H9 (cell line): ENCODE data around the gene ZNF77. TPM values are rescaled to one million over a fixed set of nuclear protein-coding genes. Genes with fewer than 3 reads are reported as not detected.
A peak's percentile ranks its signal among the peaks of the same experiment; 100 is the strongest.

Experiments
- DNase-seq: peaks from one replicate; pipeline ENCODE4 v3.0.0-alpha.2; 2017
- H2AFZ ChIP-seq: one replicate; pipeline ENCODE4 v1.6.1; 2013; ENCODE audit warnings: mild to moderate bottlenecking, low read length, control low read depth, moderate library complexity
- H2AK5ac ChIP-seq: 2 replicates; pipeline ENCODE4 v1.6.1; 2013; ENCODE audit warnings: low read length, control low read depth, mixed read lengths; ENCODE audit not compliant: insufficient read length
- H2BK120ac ChIP-seq: one replicate; pipeline ENCODE4 v1.6.1; 2013; ENCODE audit warnings: low read depth, mild to moderate bottlenecking, low read length, control low read depth, inconsistent platforms; ENCODE audit not compliant: poor library complexity, severe bottlenecking
- H2BK12ac ChIP-seq: 2 replicates; pipeline ENCODE4 v1.6.1; 2013; ENCODE audit warnings: low read length, control low read depth, mixed read lengths, low read depth; ENCODE audit not compliant: insufficient read length
- H2BK15ac ChIP-seq: 2 replicates; pipeline ENCODE4 v1.6.1; 2013; ENCODE audit warnings: low read depth, low read length, control low read depth
- H2BK20ac ChIP-seq: one replicate; pipeline ENCODE4 v1.6.1; 2013; ENCODE audit warnings: low read depth, mild to moderate bottlenecking, low read length, control low read depth, inconsistent platforms; ENCODE audit not compliant: poor library complexity, severe bottlenecking
- H2BK5ac ChIP-seq: 2 replicates; pipeline ENCODE4 v1.6.1; 2013; ENCODE audit warnings: low read length, control low read depth, mixed read lengths; ENCODE audit not compliant: insufficient read length
- H3K14ac ChIP-seq: 2 replicates; pipeline ENCODE4 v1.6.1; 2013; ENCODE audit warnings: low read length, control low read depth; ENCODE audit not compliant: insufficient read depth
- H3K18ac ChIP-seq: 2 replicates; pipeline ENCODE4 v1.6.1; 2013; ENCODE audit warnings: low read depth, mild to moderate bottlenecking, mixed read lengths, low read length, control low read depth; ENCODE audit not compliant: insufficient read length
- H3K23ac ChIP-seq: 2 replicates; pipeline ENCODE4 v1.6.1; 2013; ENCODE audit warnings: low read length, control low read depth, mixed read lengths, low read depth; ENCODE audit not compliant: insufficient read length
- H3K23me2 ChIP-seq: 2 replicates; pipeline ENCODE4 v1.6.1; 2013; ENCODE audit warnings: low read depth, mild to moderate bottlenecking, mixed read lengths, low read length, control low read depth; ENCODE audit not compliant: insufficient read length, poor library complexity, severe bottlenecking
- H3K27ac ChIP-seq: 2 replicates; pipeline ENCODE4 v1.5.1; 2013; ENCODE audit warnings: low read length, control low read depth, mixed read lengths, low read depth; ENCODE audit not compliant: insufficient read length
- H3K27me3 ChIP-seq: 2 replicates; pipeline ENCODE4 v1.6.1; 2013; ENCODE audit warnings: low read length, control low read depth, inconsistent platforms; ENCODE audit not compliant: insufficient read depth
- H3K4ac ChIP-seq: 2 replicates; pipeline ENCODE4 v1.6.1; 2013; ENCODE audit warnings: low read depth, mild to moderate bottlenecking, control low read depth, inconsistent platforms, low read length, moderate library complexity
- H3K4me1 ChIP-seq: 2 replicates; pipeline ENCODE4 v1.6.1; 2013; ENCODE audit warnings: low read length, control low read depth, inconsistent platforms; ENCODE audit not compliant: insufficient read depth
- H3K4me2 ChIP-seq: 2 replicates; pipeline ENCODE4 v1.6.1; 2013; ENCODE audit warnings: low read length, control low read depth, mixed read lengths; ENCODE audit not compliant: insufficient read length, insufficient read depth
- H3K56ac ChIP-seq: 2 replicates; pipeline ENCODE4 v1.6.1; 2013; ENCODE audit warnings: low read depth, mild to moderate bottlenecking, mixed read lengths, low read length, control low read depth; ENCODE audit not compliant: insufficient read length
- H3K79me1 ChIP-seq: 2 replicates; pipeline ENCODE4 v1.6.1; 2013; ENCODE audit warnings: low read depth, mild to moderate bottlenecking, moderate library complexity, low read length, control low read depth, inconsistent platforms; ENCODE audit not compliant: insufficient read depth, poor library complexity, severe bottlenecking
- H3K79me2 ChIP-seq: 2 replicates; pipeline ENCODE4 v1.6.1; 2013; ENCODE audit warnings: low read length, control low read depth, inconsistent platforms; ENCODE audit not compliant: insufficient read depth
- H3K9ac ChIP-seq: 2 replicates; pipeline ENCODE4 v1.6.1; 2013; ENCODE audit warnings: low read length, control low read depth, mixed read lengths; ENCODE audit not compliant: insufficient read length; ENCODE audit errors: extremely low read depth
- H3K9me3 ChIP-seq: one replicate; pipeline ENCODE4 v1.6.1; 2013; ENCODE audit warnings: low read depth, low read length, inconsistent platforms; ENCODE audit not compliant: control insufficient read depth
- H3T11ph ChIP-seq: one replicate; pipeline ENCODE4 v1.6.1; 2013; ENCODE audit warnings: mild to moderate bottlenecking, low read length, control low read depth, inconsistent platforms
- H4K20me1 ChIP-seq: one replicate; pipeline ENCODE4 v1.6.1; 2013; ENCODE audit not compliant: control insufficient read depth, insufficient read length, insufficient read depth
- H4K5ac ChIP-seq: 2 replicates; pipeline ENCODE4 v1.6.1; 2013; ENCODE audit warnings: low read depth, mild to moderate bottlenecking, mixed read lengths, low read length, control low read depth; ENCODE audit not compliant: insufficient read length
- H4K8ac ChIP-seq: replicated peaks from 2 replicates; pipeline ENCODE4 v1.6.1; 2013; ENCODE audit warnings: low read length, control low read depth, mixed read lengths, low read depth; ENCODE audit not compliant: insufficient read length
- H4K91ac ChIP-seq: 2 replicates; pipeline ENCODE4 v1.6.1; 2013; ENCODE audit warnings: low read depth, mild to moderate bottlenecking, moderate library complexity, mixed read lengths, low read length, control low read depth; ENCODE audit not compliant: insufficient read length
- H3K27ac Mint-ChIP-seq, 3 experiments: 2 replicates in 2 of 3; 3 replicates in 1 of 3; pipeline ENCODE4 v1.8.0; 2020 to 2021; ENCODE audit warnings: mixed read lengths in 3 of 3, mild to moderate bottlenecking in 1 of 3, moderate library complexity in 1 of 3
- H3K27me3 Mint-ChIP-seq: 2 replicates; pipeline ENCODE4 v1.8.0; 2021; ENCODE audit warnings: low read depth, mild to moderate bottlenecking, moderate library complexity, mixed read lengths
- H3K36me3 Mint-ChIP-seq, 3 experiments: 2 replicates in 2 of 3; 3 replicates in 1 of 3; pipeline ENCODE4 v1.8.0; 2020 to 2021; ENCODE audit warnings: low read depth in 3 of 3, mixed read lengths in 3 of 3; ENCODE audit not compliant: insufficient read depth in 1 of 3
- H3K4me1 Mint-ChIP-seq, 2 experiments: 2 replicates each; pipeline ENCODE4 v1.8.0; 2020; ENCODE audit warnings: mixed read lengths in 2 of 2
- H3K4me3 Mint-ChIP-seq, 2 experiments: 2 replicates in 1 of 2; 3 replicates in 1 of 2; pipeline ENCODE4 v1.8.0; 2020 to 2021; ENCODE audit warnings: mild to moderate bottlenecking in 2 of 2, mixed read lengths in 2 of 2, moderate library complexity in 1 of 2
- H3K9me3 Mint-ChIP-seq, 2 experiments: 2 replicates in 1 of 2; 3 replicates in 1 of 2; pipeline ENCODE4 v1.8.0; 2020; ENCODE audit warnings: mild to moderate bottlenecking in 2 of 2, mixed read lengths in 2 of 2, moderate library complexity in 1 of 2
- whole genome bisulfite sequencing: extraction: QIAGEN DNeasy Blood & Tissue Kit; methylation state at CpG from one replicate; pipeline ENCODE4 v1.1.7; 2013; ENCODE audit warnings: missing lambda C conversion rate, low lambda C conversion rate, mixed read lengths; ENCODE audit not compliant: insufficient read length; ENCODE audit errors: extremely low coverage; 5-methylcytosine and 5-hydroxymethylcytosine counted together
- total RNA-seq: library from RNA; stranded (reverse); gene quantifications from 2 replicates; pipeline ENCODE4 v1.2.1, GENCODE V29; 2021
- TF ChIP-seq, protein P1 (sequence below): fragments of 200-600 bp; sonication (generic); conservative IDR thresholded peaks from 3 replicates; pipeline ENCODE4 v1.8.0; 2021; ENCODE audit warnings: antibody characterized with exemption, mild to moderate bottlenecking

Gene ZNF77
- total RNA-seq, 1 experiment from 2014 or later = 4.6 TPM

DNA sequence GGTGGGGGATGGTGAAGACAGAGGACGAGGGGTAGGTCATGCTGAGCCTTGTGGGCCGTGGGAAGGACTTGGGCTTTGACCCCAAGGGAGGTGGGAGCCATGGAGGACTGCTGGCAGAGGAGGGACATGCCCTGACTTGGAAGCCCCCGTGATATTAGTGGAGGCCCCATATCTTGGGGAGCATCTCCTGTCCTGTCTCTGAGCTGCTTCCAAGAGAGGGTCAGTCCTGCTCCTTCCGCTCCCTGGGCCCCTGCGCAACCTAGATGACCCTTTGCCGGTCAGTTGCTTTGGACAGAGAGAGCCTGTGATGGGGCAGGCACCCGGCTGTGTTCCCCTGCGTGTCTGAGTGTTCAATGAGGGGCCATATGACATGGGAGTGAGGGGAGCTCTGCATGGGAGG, 37.8 kb upstream of the ZNF77 start:
- Histone ChIP-seq H3K9me3 (no peaks in the 10 kb centered on the region), H3K27me3 (no peaks in the 10 kb centered on the region), H2AK5ac (no peak overlapping the region), H3K14ac (no peak overlapping the region), H3K79me1 (no peaks in the 10 kb centered on the region), H4K91ac (no peak overlapping the region), H3K23me2 (no peaks in the 10 kb centered on the region), H3K23ac (no peak overlapping the region), H3K9ac (no peak overlapping the region), H3K56ac (no peak overlapping the region), H3K4ac (no peak overlapping the region), H2BK5ac (no peak overlapping the region), H2BK12ac (no peak overlapping the region), H3K79me2 (no peaks in the 10 kb centered on the region), H3K27ac (no peak overlapping the region), H3T11ph (no peak overlapping the region), H2AFZ (no peak overlapping the region), H2BK15ac (no peak overlapping the region), H3K18ac (no peak overlapping the region), H3K4me1 (peaks cover 5% of the 10 kb centered on the region; the same call in 1 of the 2 replicates), H4K20me1 (no peaks in the 10 kb centered on the region), H3K4me2 (no peak overlapping the region), H4K8ac (no peak overlapping the region), H2BK20ac (no peak overlapping the region), H4K5ac (no peak overlapping the region), H2BK120ac (no peak overlapping the region)
- Mint-ChIP-seq H3K27ac (no peak overlapping the region), H3K36me3 (no peaks in the 10 kb centered on the region), H3K4me1 (peaks cover 30 to 54% of the 10 kb centered on the region in 2 experiments), H3K4me3 (0 out of 5 replicates have a peak overlapping the region, but pooled peaks of 1 of the 2 experiments have one; percentile 17), H3K27me3 (peaks cover 95% of the 10 kb centered on the region), H3K9me3 (peaks cover 0 to 4% of the 10 kb centered on the region in 2 experiments; a peak in 1 of 5 replicates)
- TF ChIP-seq, protein P1, sequence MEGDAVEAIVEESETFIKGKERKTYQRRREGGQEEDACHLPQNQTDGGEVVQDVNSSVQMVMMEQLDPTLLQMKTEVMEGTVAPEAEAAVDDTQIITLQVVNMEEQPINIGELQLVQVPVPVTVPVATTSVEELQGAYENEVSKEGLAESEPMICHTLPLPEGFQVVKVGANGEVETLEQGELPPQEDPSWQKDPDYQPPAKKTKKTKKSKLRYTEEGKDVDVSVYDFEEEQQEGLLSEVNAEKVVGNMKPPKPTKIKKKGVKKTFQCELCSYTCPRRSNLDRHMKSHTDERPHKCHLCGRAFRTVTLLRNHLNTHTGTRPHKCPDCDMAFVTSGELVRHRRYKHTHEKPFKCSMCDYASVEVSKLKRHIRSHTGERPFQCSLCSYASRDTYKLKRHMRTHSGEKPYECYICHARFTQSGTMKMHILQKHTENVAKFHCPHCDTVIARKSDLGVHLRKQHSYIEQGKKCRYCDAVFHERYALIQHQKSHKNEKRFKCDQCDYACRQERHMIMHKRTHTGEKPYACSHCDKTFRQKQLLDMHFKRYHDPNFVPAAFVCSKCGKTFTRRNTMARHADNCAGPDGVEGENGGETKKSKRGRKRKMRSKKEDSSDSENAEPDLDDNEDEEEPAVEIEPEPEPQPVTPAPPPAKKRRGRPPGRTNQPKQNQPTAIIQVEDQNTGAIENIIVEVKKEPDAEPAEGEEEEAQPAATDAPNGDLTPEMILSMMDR = no peak
- WGBS = no CpG with 5 or more reads among the region's 8 CpGs
- DNase-seq = no peak
